K562 (cell line): ENCODE measurements around the gene MYO1D. TPM values are rescaled to one million over a fixed set of nuclear protein-coding genes. Genes with fewer than 3 reads are reported as not detected.
A peak's percentile ranks its signal among the peaks of the same experiment; 100 is the strongest.

Experiments used
- ATF3 ChIP-seq, 2 experiments: fragments of 450-650 bp in 1 of 2; sonication (generic) in 1 of 2; formaldehyde crosslinking in 1 of 2; IDR thresholded peaks in 1 of 2; conservative IDR thresholded peaks in 1 of 2; 2 replicates each; pipeline versions ENCODE4 v1.6.1 to v1.8.1; 2016 to 2023; ENCODE audit warnings: mild to moderate bottlenecking in 2 of 2, moderate library complexity in 2 of 2, inconsistent platforms in 1 of 2, missing genetic modification reagents in 1 of 2
- CBFA2T3 ChIP-seq: fragments of 450-650 bp; IDR thresholded peaks from 2 replicates; pipeline ENCODE4 v1.6.1; 2017
- CREB5 ChIP-seq: fragments of 250-450 bp; sonication (Bioruptor Pico); IDR thresholded peaks from 2 replicates; pipeline ENCODE4 v1.5.0; 2020; ENCODE audit warnings: mild to moderate bottlenecking
- GABPB1 ChIP-seq: sonication (generic); formaldehyde crosslinking; IDR thresholded peaks from 2 replicates; pipeline ENCODE4 v1.8.0; 2022; ENCODE audit warnings: mild to moderate bottlenecking, missing genetic modification reagents
- HDAC3 ChIP-seq: fragments of 450-650 bp; IDR thresholded peaks from 2 replicates; pipeline ENCODE4 v1.6.1; 2018; ENCODE audit warnings: borderline replicate concordance, mild to moderate bottlenecking, moderate library complexity; ENCODE audit not compliant: partially characterized antibody
- KAT8 ChIP-seq: fragments of 450-650 bp; IDR thresholded peaks from 2 replicates; pipeline ENCODE4 v1.6.1; 2016; ENCODE audit warnings: low read depth, mild to moderate bottlenecking
- MXI1 ChIP-seq: IDR thresholded peaks from 2 replicates; pipeline ENCODE4 v1.6.1; 2011; ENCODE audit warnings: low read depth, mild to moderate bottlenecking, improper control_type of control experiment, low read length
- PTBP1 ChIP-seq: fragments of 200-400 bp; formaldehyde crosslinking; IDR thresholded peaks from 2 replicates; pipeline ENCODE4 v1.6.1; 2017; ENCODE audit warnings: low read depth, low read length
- RAD21 ChIP-seq, 2 experiments: fragments of 250-450 bp in 1 of 2; fragments of 450-650 bp in 1 of 2; sonication (Bioruptor Pico) in 1 of 2; formaldehyde crosslinking in 1 of 2; IDR thresholded peaks in 1 of 2; conservative IDR thresholded peaks in 1 of 2; 2 replicates each; pipeline versions ENCODE4 v1.4.0 to v1.8.0; 2020 to 2022; ENCODE audit warnings: mild to moderate bottlenecking in 2 of 2, moderate library complexity in 1 of 2
- RHOXF2B ChIP-seq: fragments of 250-450 bp; sonication (Bioruptor Pico); conservative IDR thresholded peaks from 2 replicates; pipeline ENCODE4 v1.5.1; 2021
- SMARCE1 ChIP-seq: fragments of 450-650 bp; IDR thresholded peaks from 2 replicates; pipeline ENCODE4 v1.7.1; 2016; ENCODE audit warnings: mild to moderate bottlenecking
- TAL1 ChIP-seq: fragments of 450-650 bp; IDR thresholded peaks from 2 replicates; pipeline ENCODE4 v1.6.1; 2016; ENCODE audit warnings: mild to moderate bottlenecking
- ZEB2 ChIP-seq: fragments of 450-650 bp; IDR thresholded peaks from 2 replicates; pipeline ENCODE4 v1.6.1; 2016
- ZNF24 ChIP-seq: fragments of 450-650 bp; IDR thresholded peaks from 2 replicates; pipeline ENCODE4 v1.6.1; 2016
- ZNF316 ChIP-seq: fragments of 450-650 bp; IDR thresholded peaks from 2 replicates; pipeline ENCODE4 v1.6.1; 2016
- ZNF445 ChIP-seq: fragments of 250-450 bp; sonication (Bioruptor Pico); IDR thresholded peaks from 2 replicates; pipeline ENCODE4 v1.4.0; 2020; ENCODE audit warnings: low read depth, mild to moderate bottlenecking, moderate library complexity
- ZNF586 ChIP-seq: fragments of 450-650 bp; formaldehyde crosslinking; conservative IDR thresholded peaks from 2 replicates; pipeline ENCODE4 v1.4.0; 2020; ENCODE audit warnings: mild to moderate bottlenecking, moderate library complexity
- ZNF740 ChIP-seq, 3 experiments: fragments of 200-800 bp in 1 of 3; sonication (Bioruptor generic) in 1 of 3; sonication (generic) in 1 of 3; formaldehyde crosslinking in 1 of 3; IDR thresholded peaks; 2 replicates each; pipeline versions ENCODE4 v1.6.1 to v1.8.0; 2016 to 2022; ENCODE audit warnings: mild to moderate bottlenecking in 2 of 3, missing compliant biosample characterization in 2 of 3, missing genetic modification characterization in 2 of 3, missing genetic modification reagents in 1 of 3
- ZNF79 ChIP-seq: fragments of 250-450 bp; sonication (Bioruptor Pico); IDR thresholded peaks from 2 replicates; pipeline ENCODE4 v1.4.0; 2020; ENCODE audit warnings: low read depth, mild to moderate bottlenecking, moderate library complexity
- ZNF830 ChIP-seq: fragments of 250-450 bp; sonication (Bioruptor Pico); IDR thresholded peaks from 2 replicates; pipeline ENCODE4 v1.5.0; 2021; ENCODE audit warnings: mild to moderate bottlenecking
- polyA plus RNA-seq, 8 experiments: library from polyadenylated mRNA; depleted of rRNA in 4 of 8; stranded (reverse) in 5 of 8; unstranded in 3 of 8; fragments of >200 nt; fragmentation: Nextera tagmentation in 2 of 8; fragmentation: Illumina TruSeq in 1 of 8; extraction: Ambion mirVana in 2 of 8; extraction: Trizol in 1 of 8; gene quantifications; 2 replicates each; pipeline versions ENCODE4 v1.2.1 to v1.2.3, GENCODE V29; 2011 to 2014; ENCODE audit warnings: inconsistent platforms in 1 of 8, missing spikeins in 1 of 8
- total RNA-seq, 7 experiments: library from RNA; depleted of rRNA in 6 of 7; stranded (reverse); fragments of >200 nt in 6 of 7; fragmentation: Illumina TruSeq in 2 of 7; extraction: Trizol in 2 of 7; gene quantifications; 2 replicates each; pipeline versions ENCODE4 v1.2.1 to v1.2.3, GENCODE V29; 2011 to 2021; ENCODE audit warnings: low replicate concordance in 1 of 7
- TF ChIP-seq, protein P1 (sequence below), 2 experiments: fragments of 450-650 bp; IDR thresholded peaks; 2 replicates each; pipeline ENCODE4 v1.6.1; 2016
- TF ChIP-seq, protein P2 (sequence below): fragments of 250-450 bp; sonication (Bioruptor Pico); IDR thresholded peaks from 2 replicates; pipeline ENCODE4 v1.4.0; 2020

MYO1D gene
- total and polyA plus RNA-seq, 9 of the 15 experiments (the other 6 are each of a cell fraction or from before 2014, with no cell fraction given), result 2.1 to 71.2 (median 45.4) TPM

- TF ChIP-seq, protein P1, sequence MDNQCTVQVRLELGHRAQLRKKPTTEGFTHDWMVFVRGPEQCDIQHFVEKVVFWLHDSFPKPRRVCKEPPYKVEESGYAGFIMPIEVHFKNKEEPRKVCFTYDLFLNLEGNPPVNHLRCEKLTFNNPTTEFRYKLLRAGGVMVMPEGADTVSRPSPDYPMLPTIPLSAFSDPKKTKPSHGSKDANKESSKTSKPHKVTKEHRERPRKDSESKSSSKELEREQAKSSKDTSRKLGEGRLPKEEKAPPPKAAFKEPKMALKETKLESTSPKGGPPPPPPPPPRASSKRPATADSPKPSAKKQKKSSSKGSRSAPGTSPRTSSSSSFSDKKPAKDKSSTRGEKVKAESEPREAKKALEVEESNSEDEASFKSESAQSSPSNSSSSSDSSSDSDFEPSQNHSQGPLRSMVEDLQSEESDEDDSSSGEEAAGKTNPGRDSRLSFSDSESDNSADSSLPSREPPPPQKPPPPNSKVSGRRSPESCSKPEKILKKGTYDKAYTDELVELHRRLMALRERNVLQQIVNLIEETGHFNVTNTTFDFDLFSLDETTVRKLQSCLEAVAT (IDR thresholded peaks at IDR 0.05), result no peak
- TF ChIP-seq GABPB1 (CRISPR knock-in tag) (no peak), PTBP1 (no peak), ATF3 (IDR thresholded peaks at IDR 0.05) (no peak), ATF3 (CRISPR knock-in tag; conservative IDR thresholded peaks at IDR 0.05) (0 out of 2 replicates have a peak, but pooled peaks have one; percentile 36), ZNF445 (CRISPR knock-in tag) (no peak), HDAC3 (no peak), ZNF586 (CRISPR knock-in tag) (no peak), ZNF79 (CRISPR knock-in tag) (no peak), RHOXF2B (CRISPR knock-in tag) (no peak), SMARCE1 (no peak), TAL1 (no peak), KAT8 (no peak), ZNF24 (peak; percentile 22; the same call in 1 of the 2 replicates), ZEB2 (no peak), MXI1 (no peak), ZNF740 (CRISPR knock-in tag; IDR thresholded peaks at IDR 0.05) (no peak), ZNF740 (tag; IDR thresholded peaks at IDR 0.05) (no peak), ZNF316 (no peak), CREB5 (CRISPR knock-in tag) (no peak), ZNF830 (CRISPR knock-in tag) (no peak), RAD21 (CRISPR knock-in tag; conservative IDR thresholded peaks at IDR 0.05 in 1 of 2, IDR thresholded peaks at IDR 0.05 in 1 of 2) (peak; percentile 82 to 96), CBFA2T3 (no peak)
- TF ChIP-seq, protein P2, sequence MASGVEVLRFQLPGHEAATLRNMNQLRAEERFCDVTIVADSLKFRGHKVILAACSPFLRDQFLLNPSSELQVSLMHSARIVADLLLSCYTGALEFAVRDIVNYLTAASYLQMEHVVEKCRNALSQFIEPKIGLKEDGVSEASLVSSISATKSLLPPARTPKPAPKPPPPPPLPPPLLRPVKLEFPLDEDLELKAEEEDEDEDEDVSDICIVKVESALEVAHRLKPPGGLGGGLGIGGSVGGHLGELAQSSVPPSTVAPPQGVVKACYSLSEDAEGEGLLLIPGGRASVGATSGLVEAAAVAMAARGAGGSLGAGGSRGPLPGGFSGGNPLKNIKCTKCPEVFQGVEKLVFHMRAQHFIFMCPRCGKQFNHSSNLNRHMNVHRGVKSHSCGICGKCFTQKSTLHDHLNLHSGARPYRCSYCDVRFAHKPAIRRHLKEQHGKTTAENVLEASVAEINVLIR (CRISPR knock-in tag), result no peak
Observed at GRCh38 chr17:32877164-32877764, 340 bp upstream of the MYO1D start (continued).
